Measurements from ENCODE around the gene PHF10. TPM values are rescaled to one million over a fixed set of nuclear protein-coding genes. Genes with fewer than 3 reads are reported as not detected.

The PHF10 gene
- total and polyA plus RNA-seq, 2 donors (not counting 1 experiment from before 2014, with no cell fraction given): 32.9 to 74.6 TPM

GRCh38 chr6:169671563-169671962, 52.7 kb downstream of the PHF10 start:
- Histone ChIP-seq H3K4me3 (ENCODE audit: control extremely low read depth in 1 of 5, extremely low read depth in 1 of 5, insufficient read depth in 1 of 5, low read depth in 2 of 5, low read length in 4 of 5) (no peak overlapping the region), H3K79me2 (ENCODE audit: control insufficient read depth, insufficient read depth, low read length) (no peaks in the 10 kb centered on the region), H4K20me1 (ENCODE audit: control insufficient read depth, insufficient read depth, low read length, poor library complexity, severe bottlenecking) (no peaks in the 10 kb centered on the region), H3K27me3 (replicated peaks in 1 of 4; ENCODE audit: control extremely low read depth in 1 of 4, control insufficient read depth in 3 of 4, insufficient read depth in 4 of 4, low read length in 3 of 4) (no peaks in the 10 kb centered on the region), H3K36me3 (replicated peaks in 1 of 2; ENCODE audit: control extremely low read depth in 1 of 2, control insufficient read depth in 1 of 2, extremely low read depth in 1 of 2, insufficient read depth in 2 of 2, low read length in 1 of 2) (peaks cover 0 to 22% of the 10 kb centered on the region in 2 experiments), H3K4me1 (ENCODE audit: control insufficient read depth in 2 of 2, insufficient read depth in 2 of 2, low read length in 2 of 2) (no peaks in the 10 kb centered on the region), H3K9ac (ENCODE audit: low read length) (no peak overlapping the region), H3K4me2 (replicated peaks; ENCODE audit: low read depth, low read length, poor library complexity, severe bottlenecking) (no peak overlapping the region), H3K27ac (ENCODE audit: low read length in 2 of 2) (no peak overlapping the region), H3K9me3 (ENCODE audit: control extremely low read depth in 1 of 3, control insufficient read depth in 2 of 3, insufficient read depth in 1 of 3, low read length in 2 of 3) (no peaks in the 10 kb centered on the region), H2AFZ (ENCODE audit: insufficient read depth, low read depth, low read length, poor library complexity, severe bottlenecking) (no peak overlapping the region)
- Mint-ChIP-seq H3K27me3 (no peaks in the 10 kb centered on the region), H3K4me3 (no peak overlapping the region), H3K9me3 (ENCODE audit: insufficient read depth) (no peaks in the 10 kb centered on the region), H3K4me1 (no peaks in the 10 kb centered on the region), H3K27ac (no peak overlapping the region)
- TF ChIP-seq EZH2 (IDR thresholded peaks at IDR 0.05; ENCODE audit: borderline replicate concordance, insufficient read depth, low read depth, low read length, poor library complexity, severe bottlenecking): no peak
- no peak for TF ChIP-seq CTCF (IDR thresholded peaks at IDR 0.05)
- no peak for ATAC-seq (ENCODE audit: low read depth)
- ChIA-PET CTCF (no interaction called here), POLR2A (no interaction called here)
- intact Hi-C loops (cut with micrococcal nuclease): no loop called here
- WGBS (ENCODE audit: insufficient coverage): 97% methylated on average over 5 of the region's 5 CpGs
- DNase-seq: no peak

GRCh38 chr6:169669889-169670288, 54.4 kb downstream of the PHF10 start:
- no peak overlapping the region for H3K4me2 ChIP-seq (replicated peaks; ENCODE audit: low read depth, low read length, poor library complexity, severe bottlenecking)
- no peaks in the 10 kb centered on the region for H3K27me3 Mint-ChIP-seq
- CTCF ChIA-PET: no interaction called here
- no peaks in the 10 kb centered on the region for H3K9me3 Mint-ChIP-seq (ENCODE audit: insufficient read depth)
- H3K9me3 ChIP-seq (ENCODE audit: control extremely low read depth in 1 of 3, control insufficient read depth in 2 of 3, insufficient read depth in 1 of 3, low read length in 2 of 3): no peaks in the 10 kb centered on the region
- H3K4me3 Mint-ChIP-seq: no peak overlapping the region
- no peaks in the 10 kb centered on the region for H4K20me1 ChIP-seq (ENCODE audit: control insufficient read depth, insufficient read depth, low read length, poor library complexity, severe bottlenecking)
- TF ChIP-seq EZH2 (IDR thresholded peaks at IDR 0.05; ENCODE audit: borderline replicate concordance, insufficient read depth, low read depth, low read length, poor library complexity, severe bottlenecking): no peak
- TF ChIP-seq CTCF (IDR thresholded peaks at IDR 0.05): no peak
- no peak overlapping the region for H3K27ac ChIP-seq (ENCODE audit: low read length in 2 of 2)
- H3K4me1 ChIP-seq (ENCODE audit: control insufficient read depth in 2 of 2, insufficient read depth in 2 of 2, low read length in 2 of 2): no peaks in the 10 kb centered on the region
- peaks cover 0 to 20% of the 10 kb centered on the region in 2 experiments for H3K36me3 ChIP-seq (replicated peaks in 1 of 2; ENCODE audit: control extremely low read depth in 1 of 2, control insufficient read depth in 1 of 2, extremely low read depth in 1 of 2, insufficient read depth in 2 of 2, low read length in 1 of 2)
- no peak overlapping the region for H3K4me3 ChIP-seq (ENCODE audit: control extremely low read depth in 1 of 5, extremely low read depth in 1 of 5, insufficient read depth in 1 of 5, low read depth in 2 of 5, low read length in 4 of 5)
- no peaks in the 10 kb centered on the region for H3K27me3 ChIP-seq (replicated peaks in 1 of 4; ENCODE audit: control extremely low read depth in 1 of 4, control insufficient read depth in 3 of 4, insufficient read depth in 4 of 4, low read length in 3 of 4)
- H2AFZ ChIP-seq (ENCODE audit: insufficient read depth, low read depth, low read length, poor library complexity, severe bottlenecking): no peak overlapping the region
- no peak overlapping the region for H3K27ac Mint-ChIP-seq
- POLR2A ChIA-PET: no interaction called here
- WGBS (ENCODE audit: insufficient coverage): 48% methylated on average over 4 of the region's 7 CpGs
- H3K79me2 ChIP-seq (ENCODE audit: control insufficient read depth, insufficient read depth, low read length): no peaks in the 10 kb centered on the region
- H3K9ac ChIP-seq (ENCODE audit: low read length): no peak overlapping the region
- intact Hi-C loops (cut with micrococcal nuclease): no loop called here
- no peaks in the 10 kb centered on the region for H3K4me1 Mint-ChIP-seq
- ATAC-seq (ENCODE audit: low read depth) (no peak), DNase-seq (no peak)
